Neural cell (in vitro differentiated cells): ENCODE results near the gene CFAP299.

Experiments
- EP300 ChIP-seq: fragments of 450-650 bp; conservative IDR thresholded peaks from 2 replicates; pipeline ENCODE4 v1.6.1; 2014; ENCODE audit warnings: antibody characterized with exemption, mild to moderate bottlenecking, moderate library complexity; ENCODE audit not compliant: poor library complexity, severe bottlenecking
- MXI1 ChIP-seq: fragments of 450-650 bp; conservative IDR thresholded peaks from 2 replicates; pipeline ENCODE4 v1.6.1; 2014; ENCODE audit warnings: antibody characterized with exemption, mild to moderate bottlenecking; ENCODE audit not compliant: poor library complexity, severe bottlenecking
- TF ChIP-seq, protein P1 (sequence below): fragments of 450-650 bp; IDR thresholded peaks from 2 replicates; pipeline ENCODE4 v1.5.1; 2014; ENCODE audit warnings: antibody characterized with exemption, mild to moderate bottlenecking, moderate library complexity; ENCODE audit not compliant: poor library complexity, severe bottlenecking

DNA sequence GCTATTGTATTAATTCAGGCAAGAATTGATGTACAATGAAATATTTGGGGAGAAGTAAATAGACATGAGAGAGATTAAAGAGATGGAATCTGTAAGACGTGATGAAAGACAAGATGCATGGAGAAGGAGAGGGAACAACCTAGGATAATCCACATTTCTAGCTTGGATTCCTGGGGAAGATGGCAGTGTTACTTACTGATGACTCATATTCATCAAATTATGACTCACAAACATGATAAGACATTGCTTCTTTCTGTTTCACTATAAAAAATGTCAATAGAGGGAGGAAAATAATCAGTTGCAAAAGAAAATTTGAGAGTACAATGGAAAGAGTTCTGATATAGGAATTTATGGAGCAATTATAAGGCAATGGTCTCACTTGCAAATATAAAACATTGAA, 590.9 kb downstream of the CFAP299 start:
- TF ChIP-seq, protein P1, sequence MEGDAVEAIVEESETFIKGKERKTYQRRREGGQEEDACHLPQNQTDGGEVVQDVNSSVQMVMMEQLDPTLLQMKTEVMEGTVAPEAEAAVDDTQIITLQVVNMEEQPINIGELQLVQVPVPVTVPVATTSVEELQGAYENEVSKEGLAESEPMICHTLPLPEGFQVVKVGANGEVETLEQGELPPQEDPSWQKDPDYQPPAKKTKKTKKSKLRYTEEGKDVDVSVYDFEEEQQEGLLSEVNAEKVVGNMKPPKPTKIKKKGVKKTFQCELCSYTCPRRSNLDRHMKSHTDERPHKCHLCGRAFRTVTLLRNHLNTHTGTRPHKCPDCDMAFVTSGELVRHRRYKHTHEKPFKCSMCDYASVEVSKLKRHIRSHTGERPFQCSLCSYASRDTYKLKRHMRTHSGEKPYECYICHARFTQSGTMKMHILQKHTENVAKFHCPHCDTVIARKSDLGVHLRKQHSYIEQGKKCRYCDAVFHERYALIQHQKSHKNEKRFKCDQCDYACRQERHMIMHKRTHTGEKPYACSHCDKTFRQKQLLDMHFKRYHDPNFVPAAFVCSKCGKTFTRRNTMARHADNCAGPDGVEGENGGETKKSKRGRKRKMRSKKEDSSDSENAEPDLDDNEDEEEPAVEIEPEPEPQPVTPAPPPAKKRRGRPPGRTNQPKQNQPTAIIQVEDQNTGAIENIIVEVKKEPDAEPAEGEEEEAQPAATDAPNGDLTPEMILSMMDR = no peak
- TF ChIP-seq EP300 = no peak
- TF ChIP-seq MXI1 = no peak
